NOMO-1 (cell line): ENCODE measurements around the gene MACROD1.

Source experiments
- DNase-seq, 2 experiments: peaks; one replicate each; lab custom pipeline; 2025; ENCODE audit not compliant: unreplicated experiment in 2 of 2; lab: John Stamatoyannopoulos, UW

The MACROD1 gene

DNA sequence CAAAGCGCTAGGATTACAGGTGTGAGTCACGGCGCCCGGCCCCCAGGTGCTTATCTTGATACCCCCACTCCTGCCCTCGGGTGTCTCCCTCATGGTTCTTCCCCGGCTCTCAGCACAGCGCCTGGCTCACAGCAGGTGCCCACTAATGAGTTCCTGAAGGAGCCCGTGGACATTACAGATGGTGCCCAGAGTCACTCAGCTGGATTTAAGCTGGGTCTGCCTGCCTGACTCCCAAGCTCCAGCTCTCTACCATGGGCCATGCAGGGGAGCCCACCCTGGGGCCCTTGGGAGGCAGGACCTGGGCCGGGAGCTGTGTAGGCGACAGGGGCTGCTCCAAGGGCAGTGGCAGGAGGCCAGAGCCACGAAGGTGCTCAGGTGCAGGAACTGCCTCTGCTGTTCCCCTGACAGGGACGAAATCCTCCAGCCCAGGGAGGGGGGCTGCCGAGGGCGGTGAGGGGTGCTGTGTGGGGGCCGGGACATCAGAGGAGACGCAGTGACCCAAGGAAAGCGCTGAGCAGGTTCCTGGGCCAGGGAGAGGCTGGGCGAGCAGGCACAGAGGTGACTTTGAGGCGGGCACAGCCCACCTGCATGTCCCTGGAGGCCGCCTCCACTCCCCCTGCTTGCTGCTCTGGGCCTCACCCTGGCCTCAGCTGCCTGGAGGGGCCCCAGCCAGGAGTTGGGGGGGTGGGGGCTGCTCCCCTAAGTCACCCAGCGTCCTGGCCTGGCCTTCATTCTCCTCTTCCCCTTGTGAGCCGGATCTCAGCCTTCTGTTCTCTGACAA is 144.7 kb downstream of the MACROD1 start:
- DNase-seq = no peak

DNA sequence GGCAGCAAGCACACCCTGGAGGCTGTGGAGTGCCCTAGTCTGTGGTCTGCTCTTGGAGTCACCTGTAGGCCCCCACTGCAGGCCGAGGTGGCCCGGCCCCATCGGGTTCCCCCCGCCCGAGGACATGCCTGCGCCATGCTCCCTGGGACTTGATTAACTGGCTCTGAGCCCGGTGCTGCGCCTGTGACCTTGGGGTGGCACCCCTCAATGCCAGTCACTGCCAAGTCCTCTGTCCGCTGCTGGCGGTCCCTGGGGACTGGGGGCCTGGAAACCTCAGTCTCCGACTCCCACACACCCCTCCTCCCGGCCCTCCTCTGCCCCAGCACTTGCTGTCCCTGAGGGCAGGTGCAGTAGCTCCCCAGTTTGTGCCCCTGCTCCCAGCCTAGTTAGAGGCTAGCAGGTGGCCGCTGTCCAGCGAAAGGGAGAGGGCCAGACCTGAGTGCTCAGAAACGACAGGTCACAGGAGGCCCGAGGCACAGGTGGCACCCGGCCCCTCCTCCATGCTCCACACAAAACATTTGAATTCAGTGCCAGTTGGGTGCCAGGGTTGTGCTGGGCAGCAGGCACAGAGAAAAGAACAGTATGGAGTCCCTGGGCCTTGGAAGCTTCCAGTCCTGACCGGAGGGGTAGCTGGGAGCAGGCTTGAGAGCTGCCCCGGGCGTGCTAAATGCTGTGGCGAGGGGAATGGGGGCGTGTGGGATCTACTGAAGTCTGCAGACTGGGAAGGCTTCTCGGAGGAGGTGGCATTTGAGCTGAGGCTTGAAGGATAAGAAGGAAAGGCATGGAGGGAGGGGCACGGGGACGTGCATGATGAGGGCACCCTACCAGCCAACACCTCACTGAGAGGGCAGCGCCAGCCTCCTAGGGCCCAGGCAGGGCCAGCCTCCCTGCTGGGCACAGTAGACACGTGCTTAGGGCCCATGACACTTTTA is 146.5 kb downstream of the MACROD1 start:
- DNase-seq = no peak

DNA sequence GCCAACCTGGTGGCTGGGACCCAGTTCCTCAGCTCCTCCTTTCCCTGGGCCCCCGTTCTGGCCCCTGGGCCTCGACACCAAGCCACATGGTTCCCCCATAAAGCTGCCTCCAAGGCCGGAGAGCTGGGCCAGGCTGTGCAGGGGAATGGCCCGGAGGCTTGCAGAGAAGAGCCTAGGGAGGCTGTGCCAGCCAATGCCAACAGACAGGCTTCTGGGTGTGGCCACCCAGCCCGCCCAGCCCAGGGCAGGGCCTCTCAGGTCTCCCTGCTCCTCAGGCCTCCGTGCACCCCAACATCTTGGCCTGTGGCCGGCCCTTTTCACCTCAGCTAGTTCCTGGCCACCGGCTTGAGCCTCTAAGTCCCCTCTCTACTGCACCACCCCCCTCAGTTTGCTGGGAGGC is 147.6 kb downstream of the MACROD1 start:
- DNase-seq = no peak

GRCh38 chr11:64017945-64018224 is 148.0 kb downstream of the MACROD1 start:
- no peak for DNase-seq

DNA sequence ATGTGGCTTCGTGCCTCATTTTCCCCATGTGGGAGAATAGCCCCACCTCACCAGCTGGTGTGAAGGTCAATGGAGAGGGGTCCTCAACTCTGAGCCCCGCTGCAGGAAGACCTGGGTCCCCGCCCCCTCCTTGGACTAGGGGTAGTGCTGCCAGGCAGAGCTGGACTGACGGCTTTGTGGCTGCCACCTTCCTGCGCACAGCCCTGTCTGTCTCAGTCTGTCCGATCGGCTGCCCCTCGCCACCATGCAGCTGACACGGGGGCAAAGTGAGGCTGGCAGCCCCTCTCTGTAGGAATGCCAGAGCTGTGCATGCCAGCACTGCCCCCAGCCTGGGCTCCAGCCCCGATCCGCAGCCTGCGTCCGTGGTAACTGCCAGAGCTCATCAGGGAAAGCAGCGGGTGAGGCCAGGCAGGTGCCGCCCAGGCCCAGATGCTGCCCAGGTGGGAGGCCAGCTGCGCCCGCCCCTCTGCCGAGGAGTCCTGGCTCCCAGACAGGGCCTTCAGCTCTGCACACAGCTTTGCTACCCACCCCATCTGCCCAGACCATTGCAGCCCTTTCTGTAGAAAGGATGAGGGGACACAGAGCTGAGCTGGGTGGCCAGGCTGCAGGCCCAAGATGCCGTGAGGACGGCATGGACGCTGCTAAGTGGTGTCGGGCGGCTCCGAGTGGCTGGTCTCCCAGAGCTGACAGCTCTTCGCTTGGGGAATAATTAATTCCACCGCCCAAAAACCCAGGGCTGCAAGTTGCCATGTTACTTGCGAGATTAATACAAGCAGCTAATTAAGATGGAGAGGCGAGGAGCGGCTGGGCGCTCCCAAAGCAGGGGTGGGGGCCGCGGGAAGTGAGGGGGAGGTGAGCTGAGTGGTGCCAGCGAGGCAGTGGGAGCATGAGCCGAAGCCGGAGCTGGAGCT is 149.7 kb downstream of the MACROD1 start:
- DNase-seq = no peak

GRCh38 chr11:64015510-64015909 is 150.4 kb downstream of the MACROD1 start:
- DNase-seq = no peak

- DNase-seq = no peak
Observed at GRCh38 chr11:64014356-64014755, 151.6 kb downstream of the MACROD1 start.

GRCh38 chr11:64013141-64013896 is 152.6 kb downstream of the MACROD1 start:
- DNase-seq = no peak

DNA sequence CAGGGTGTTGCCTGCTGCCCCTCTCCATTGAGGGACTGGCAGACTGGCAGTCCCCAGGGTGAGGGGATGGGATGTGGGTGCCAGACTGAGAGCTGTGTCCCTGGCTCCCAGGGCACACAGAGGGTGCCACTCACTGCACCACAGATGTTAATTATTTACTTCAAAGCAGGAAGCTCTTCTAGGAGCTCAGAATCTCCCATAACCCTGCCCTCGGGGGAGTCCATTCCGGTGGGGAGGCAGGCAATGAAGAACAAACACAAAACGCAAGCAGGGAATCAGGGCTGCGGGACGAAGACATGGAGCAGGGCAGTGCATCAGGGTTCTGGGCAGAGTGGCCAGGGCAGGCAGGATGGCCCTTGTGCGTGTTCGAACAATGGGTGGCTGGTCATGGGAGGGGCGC is 154.5 kb downstream of the MACROD1 start:
- no peak for DNase-seq

- no peak for DNase-seq
Observed at GRCh38 chr11:64010783-64011182, 155.1 kb downstream of the MACROD1 start.

DNA sequence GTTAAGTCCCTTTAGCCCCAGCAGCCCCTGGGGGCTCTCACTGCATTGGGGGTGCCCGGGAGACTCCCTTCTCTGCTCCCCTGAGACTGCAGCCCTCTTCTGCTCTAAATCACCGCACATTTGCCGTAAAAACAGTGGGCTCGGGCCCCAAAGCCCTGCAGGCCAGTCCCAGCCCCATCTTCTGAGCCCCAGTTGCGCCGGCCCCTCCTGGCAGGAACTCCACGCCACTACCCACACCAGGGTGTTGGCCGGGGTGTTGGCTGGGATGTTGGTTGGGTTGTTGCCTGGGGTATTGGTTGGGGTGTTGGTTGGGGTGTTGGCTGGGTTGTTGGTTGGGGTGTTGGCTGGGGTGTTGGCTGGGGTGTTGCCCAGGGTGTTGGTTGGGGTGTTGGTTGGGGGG is 156.2 kb downstream of the MACROD1 start:
- no peak for DNase-seq

DNA sequence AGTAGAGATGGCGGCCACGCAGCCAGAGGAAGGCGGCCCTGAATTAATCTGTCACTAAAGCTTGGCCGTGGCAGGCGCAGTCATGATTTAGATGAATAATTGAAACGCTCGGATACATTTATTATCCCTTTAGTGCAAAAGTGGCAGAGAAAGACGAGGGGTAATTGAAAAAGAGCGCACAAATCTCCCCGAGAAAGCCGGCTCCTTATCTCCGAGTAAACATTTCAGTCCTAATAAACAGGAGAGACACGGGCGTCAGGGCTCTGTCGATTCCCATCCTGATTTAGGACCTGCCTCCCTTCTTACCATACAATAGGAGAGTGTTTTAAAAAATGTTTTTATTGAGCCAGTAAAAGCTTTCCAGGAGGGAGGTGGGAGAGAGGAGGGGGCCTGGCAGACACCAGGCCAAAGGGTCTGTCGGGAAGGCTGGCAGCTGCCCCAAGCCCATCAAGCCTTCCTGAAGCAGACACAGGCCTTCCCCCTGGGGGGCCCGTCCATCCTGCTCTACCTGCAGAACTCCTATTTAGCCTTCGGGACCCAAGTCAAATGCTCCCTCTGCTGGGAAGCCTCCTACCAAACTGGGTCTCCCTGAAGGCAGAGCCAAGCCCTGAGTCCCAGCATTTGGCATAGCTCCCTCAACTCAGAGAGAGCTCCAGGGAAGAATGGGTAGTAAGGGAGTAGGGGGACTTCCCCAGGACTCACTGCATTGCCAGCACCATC is 156.8 kb downstream of the MACROD1 start:
- no peak for DNase-seq

DNA sequence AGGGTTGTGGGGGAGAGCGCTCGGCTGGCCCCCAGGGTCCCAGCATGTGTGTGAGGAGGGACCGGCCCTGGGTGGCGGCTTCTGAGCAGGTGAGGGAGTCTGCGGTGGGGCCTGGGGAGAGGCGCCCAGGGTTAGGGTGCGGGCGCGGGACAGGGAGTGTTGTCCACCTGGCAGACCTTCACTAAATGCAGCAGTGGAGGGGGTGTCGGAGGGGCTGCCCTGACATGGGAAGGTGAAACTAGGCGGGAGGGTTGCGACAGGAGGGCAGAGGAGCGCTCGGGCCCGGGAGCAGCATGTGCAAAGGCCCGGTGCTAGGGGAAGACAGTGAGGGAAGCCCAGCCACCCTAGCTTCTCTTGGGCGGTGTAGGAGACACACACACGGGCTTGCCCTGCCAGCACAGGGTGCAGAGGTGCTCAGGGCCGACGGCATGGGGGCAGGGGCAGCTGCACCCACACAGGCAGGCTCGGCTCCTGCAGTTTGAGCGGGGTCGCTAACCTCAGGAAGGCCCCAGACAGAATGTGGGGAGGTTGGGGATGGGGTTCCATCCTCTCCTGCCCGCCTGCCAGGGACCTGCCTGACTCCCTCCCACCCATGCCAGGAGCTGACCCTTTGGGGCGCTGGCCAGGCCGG is 157.5 kb downstream of the MACROD1 start:
- no peak for DNase-seq

GRCh38 chr11:64007629-64008282 is 158.2 kb downstream of the MACROD1 start:
- no peak for DNase-seq

DNA sequence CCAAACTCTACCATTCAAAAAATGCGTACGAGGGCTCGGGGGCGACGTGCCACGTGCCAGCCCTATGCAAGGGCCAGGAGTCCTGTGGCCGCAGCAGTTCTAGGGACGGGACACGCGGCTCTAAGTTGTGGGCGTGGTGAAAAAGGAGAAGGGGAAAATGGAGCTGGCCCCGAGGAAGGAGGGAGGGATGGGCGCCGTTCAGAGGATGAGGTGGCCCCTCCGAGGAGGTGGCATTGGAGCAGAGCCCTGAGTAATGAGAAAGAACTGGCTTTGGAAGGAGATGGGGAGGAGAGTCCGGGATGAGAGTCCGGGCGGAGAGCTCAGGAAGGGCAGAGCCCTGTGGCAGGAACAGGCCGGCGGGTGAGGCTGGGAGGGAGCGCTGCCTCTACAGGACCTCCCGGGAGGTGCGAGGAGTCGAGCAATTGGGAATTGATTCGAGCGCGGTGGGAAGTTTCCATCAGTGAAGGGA is 158.7 kb downstream of the MACROD1 start:
- peak; percentile 33 to 51 for DNase-seq

DNA sequence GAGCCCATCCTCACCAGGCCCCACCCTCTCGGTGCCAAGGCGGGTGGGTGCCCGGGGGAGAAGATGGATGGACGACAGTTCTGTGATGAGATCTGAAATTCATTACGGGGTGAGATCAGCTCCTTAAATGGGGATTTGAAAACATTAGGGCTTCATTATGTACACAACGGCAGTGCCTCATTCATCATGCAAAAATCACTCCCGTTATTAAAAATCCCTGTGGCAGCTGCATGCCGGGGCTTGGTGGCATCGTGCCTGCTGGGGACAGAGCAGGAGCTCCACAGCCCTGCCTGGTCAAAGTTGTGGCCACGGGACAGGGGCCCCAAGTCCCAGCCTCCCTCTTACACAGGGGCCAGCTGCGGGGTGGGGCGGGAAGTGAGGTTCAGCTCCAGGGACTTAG is 159.5 kb downstream of the MACROD1 start:
- no peak for DNase-seq

GRCh38 chr11:64005691-64006090 is 160.2 kb downstream of the MACROD1 start:
- DNase-seq = no peak

DNA sequence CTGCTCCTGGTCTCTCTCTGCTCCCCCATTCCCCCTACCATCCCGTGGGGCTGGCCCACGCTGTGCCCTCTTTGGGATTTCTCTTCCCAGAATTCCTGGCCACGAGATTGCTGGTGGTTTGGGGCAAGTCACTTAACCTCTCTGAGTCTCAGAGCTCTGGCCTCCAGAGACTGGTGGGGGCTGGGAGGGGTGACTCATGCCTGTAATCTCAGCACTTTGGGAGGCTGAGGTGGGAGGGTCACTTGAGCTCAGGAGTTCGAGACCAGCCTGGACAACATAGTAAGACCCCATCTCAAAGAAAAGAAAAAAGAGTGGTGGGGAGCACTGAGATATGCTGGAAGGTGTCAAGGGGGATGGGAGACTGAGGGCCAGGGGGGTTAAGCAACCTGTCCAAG is 161.3 kb downstream of the MACROD1 start:
- DNase-seq = no peak
